Urothelium cell line (cell line): Measurements from ENCODE around the gene ZNF334.

Experiments used
- DNase-seq: peaks from one replicate; pipeline ENCODE4 v3.0.0; 2011; ENCODE audit warnings: low spot score, mixed read lengths
- FAIRE-seq: peaks from 2 replicates; lab custom pipeline; 2011; peaks lifted over from hg19 to GRCh38; lab: Jason Lieb, UNC

ZNF334 gene

DNA sequence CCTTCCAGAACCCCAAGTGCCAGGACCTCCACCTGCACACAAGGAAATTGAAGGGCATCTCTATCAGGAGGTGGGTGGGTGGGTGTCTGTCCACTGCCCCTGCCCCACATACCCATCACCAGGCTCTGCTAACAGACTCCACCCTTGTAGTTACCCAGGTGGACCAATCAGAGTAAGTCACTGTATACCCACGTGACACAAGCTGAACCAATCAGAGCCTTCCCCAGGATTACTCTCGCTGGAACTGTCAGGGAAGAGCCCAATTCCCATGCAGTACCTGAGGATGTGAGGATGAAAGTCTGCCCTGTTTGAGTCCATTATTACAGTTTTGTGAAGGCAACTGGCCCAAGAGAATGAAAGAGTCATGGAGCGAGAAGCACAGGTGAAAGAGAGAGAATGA lies 32.9 kb upstream of the ZNF334 start:
- DNase-seq: no peak
- FAIRE-seq: no peak

DNA sequence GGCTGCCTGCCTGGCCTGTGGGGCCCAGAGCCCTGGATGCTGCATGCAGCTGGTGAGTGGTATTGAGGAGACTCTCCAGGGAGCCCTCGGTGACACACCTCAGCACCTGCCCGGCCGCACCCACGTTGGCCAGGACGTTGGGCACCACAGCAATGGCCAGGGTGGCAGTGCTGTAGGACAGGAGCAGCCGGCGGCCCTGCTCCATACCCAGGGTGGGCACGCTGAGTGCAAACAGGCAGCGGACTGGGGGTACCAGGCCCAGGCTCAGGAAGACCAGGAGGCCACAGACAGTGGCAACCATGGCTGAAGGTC lies 32.4 kb upstream of the ZNF334 start:
- FAIRE-seq (no peak), DNase-seq (no peak)

DNA sequence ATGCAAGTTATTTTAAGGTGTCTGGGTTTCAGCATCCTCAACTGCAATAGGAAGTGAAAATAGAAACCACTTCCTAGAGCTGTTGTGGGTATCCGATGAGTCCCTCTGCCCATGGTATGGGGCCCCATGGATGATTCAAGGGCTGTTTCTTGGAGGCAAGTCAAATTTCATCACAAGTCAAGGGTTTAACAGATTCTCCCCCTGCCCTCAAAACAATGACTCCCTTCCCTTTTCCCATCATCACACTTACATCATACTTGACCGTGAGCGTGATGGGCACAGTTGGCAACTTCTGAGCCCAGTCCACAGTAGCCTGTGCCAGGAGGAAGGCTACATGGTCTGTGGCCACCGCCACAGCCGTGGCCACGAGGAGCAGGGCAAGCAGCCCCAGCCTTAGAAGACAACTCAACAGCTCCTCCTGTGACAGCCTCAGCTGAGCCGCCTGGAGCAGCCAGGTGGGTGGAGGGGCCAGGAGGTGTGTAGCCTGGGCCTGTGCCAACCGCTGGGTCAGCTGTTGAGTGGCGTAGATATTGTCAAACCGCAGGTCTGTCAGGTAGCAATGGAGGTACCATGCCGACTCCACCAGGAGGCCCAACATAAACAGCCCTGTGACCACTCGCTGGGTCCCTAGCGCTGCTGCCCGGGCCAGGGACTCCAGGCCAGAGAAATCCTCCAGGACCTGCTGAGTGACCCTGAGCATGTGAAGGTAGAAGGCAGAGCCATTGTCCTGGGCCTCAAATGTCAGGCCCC lies 31.9 kb upstream of the ZNF334 start:
- no peak for DNase-seq
- FAIRE-seq: no peak

DNA sequence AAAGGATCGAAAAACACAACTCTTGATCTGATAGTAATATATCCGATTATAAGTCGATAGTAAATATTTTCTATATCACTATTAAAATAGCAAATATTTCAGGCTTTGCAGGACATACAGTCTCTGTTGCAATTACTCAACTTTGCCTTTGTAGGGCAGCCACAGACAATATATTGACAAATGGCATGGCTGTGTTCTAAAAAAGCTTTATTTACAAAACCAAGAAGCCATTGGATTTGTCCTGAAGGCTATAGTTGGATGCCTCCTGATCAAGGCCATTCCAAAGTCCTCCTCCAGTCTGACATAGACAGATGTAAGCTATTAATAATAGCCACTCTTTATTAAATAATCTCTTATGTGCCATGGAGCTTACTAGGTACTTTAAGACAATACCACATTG lies 31.2 kb upstream of the ZNF334 start:
- DNase-seq (no peak), FAIRE-seq (no peak)

DNA sequence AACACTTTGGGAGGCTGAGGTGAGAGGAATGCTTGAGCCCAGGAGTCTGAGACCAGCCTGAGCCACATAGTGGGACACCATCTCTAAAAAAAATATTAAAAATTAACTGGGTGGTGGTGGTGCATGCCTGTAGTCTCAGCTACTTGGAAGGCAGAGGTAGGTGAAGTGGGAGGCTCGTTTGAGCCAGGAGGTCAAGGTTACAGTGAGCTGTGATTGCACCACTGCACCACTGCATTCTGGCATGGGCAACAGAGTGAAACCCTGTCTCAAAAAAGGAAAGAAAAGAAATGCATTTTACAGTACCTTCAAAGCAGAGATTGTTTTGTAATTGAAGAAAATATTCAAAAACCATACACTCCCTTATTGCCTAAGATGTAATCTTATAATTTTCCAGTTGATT lies 30.6 kb upstream of the ZNF334 start:
- no peak for FAIRE-seq
- DNase-seq: no peak

DNA sequence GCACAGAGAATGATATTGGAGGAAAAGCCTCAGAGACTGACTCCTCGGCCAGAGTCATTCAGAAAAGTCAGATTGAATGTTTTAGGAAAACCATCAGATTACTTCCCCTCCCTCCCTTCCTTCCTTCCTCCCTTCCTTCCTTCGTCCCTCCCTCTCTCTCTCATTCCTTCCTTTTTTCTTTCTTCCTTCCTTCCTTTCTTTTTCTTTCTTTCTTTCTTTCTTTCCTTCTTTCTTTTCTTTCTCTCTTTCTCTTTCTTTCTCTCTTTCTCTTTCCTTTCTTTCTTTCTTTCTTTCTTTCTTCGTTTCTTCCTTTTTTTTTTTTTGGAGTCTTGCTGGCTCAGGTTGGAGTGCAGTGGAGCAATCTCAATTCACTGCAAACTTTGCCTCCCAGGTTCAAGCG lies 29.7 kb upstream of the ZNF334 start:
- DNase-seq: no peak
- no peak for FAIRE-seq

DNA sequence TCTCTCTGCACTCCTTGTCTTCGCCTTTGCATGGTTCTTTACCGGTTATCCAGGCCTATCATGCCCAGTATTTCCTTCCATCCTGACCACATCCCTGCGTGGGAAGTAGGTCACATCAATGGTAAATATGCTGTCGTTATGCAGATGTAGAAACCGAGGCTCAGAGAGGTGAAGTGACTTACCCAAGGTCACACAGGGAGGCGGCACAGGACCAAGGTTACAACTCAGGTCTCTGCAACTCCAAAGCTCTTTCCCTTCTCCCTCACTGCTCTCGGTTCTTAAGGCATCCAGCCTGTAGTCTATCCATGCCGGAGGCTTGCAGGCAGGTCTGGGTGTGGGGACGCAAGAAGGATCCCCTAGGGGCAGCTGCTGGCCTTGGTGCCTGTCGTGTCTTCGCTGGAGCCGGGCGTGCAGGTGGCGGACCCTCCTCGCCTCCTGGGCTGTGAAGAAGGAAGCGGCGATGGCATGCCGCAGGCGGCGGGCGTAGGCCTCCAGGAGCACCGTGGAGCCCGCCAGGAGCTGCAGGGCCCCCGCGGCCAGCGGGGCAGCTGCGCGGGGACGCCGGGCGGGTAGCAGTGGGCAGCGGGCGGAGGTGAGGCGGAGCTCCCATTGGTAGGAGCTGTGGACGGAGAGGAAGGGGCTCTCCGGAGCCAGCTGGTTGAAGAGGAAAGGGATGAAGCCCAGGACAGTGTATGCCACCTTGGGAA lies 28.0 kb upstream of the ZNF334 start:
- DNase-seq (no peak), FAIRE-seq (peak; percentile 48)

DNA sequence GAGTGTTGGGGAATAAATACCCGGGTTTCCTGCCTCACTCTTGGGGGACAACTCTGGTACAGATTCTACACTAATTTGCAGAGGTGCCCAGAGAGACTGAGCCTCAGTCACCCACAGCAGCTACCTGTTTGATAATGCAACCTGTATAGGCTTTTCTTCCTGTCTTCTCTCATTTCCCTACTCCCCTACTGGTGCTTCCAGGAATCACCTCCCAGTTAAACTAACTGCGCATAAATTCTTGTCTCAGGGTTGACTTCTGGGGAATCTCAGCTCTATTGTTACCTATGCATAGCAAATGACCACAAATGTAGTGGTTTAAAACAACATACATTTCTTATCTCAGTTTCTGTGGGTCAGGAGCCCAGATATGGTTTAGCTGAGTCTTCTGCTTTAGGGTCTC lies 25.8 kb upstream of the ZNF334 start:
- no peak for DNase-seq
- FAIRE-seq: no peak

DNA sequence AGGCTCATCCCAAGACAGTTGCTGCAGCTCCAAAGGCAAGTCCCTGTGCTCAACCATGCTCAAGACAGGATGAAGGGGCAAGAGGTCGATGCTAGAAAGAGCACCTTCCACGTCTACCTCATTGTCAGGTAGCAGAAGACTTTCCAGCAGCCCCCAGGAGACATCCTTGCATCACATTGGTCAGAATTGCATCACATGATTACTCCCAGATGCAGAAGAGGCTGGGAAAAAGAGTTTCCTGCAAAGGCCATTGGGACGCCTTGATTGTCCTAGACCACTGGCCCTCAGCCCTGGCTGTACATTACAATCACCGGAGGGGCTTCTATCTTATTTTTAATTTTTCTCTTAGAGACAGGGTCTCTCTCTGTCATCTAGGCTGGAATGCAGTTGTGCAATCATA lies 17.3 kb upstream of the ZNF334 start:
- DNase-seq (no peak), FAIRE-seq (no peak)

DNA sequence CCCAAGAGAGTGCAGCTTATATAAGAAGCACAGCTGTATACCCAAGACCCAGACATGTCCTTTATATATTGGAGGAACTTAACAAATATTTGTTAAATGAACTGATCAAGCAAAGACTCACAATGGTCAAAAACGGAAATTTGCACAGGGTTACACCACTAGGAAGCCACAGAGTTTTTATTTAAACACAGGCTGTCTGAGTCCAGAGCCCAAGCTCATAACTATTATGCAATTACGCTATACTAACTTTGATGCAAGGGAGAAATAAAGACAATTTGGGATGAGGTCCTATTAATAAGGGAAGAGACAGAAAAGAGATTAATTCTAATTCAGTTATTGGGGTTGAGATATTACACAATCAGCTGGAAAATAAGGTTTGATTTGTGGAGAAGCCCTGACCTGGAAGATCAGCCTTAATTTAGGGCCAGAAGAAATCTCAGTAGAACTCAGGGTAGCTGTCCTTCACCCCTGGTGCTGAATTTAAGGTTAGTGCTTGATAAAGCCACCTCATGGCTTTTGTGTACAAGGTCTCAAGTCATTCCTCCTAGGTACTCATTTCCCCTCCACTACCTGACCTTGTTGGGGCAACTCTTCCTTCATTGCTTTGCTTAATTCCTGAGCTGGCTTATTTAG lies 10.5 kb upstream of the ZNF334 start:
- DNase-seq (peak; percentile 38), FAIRE-seq (no peak)

DNA sequence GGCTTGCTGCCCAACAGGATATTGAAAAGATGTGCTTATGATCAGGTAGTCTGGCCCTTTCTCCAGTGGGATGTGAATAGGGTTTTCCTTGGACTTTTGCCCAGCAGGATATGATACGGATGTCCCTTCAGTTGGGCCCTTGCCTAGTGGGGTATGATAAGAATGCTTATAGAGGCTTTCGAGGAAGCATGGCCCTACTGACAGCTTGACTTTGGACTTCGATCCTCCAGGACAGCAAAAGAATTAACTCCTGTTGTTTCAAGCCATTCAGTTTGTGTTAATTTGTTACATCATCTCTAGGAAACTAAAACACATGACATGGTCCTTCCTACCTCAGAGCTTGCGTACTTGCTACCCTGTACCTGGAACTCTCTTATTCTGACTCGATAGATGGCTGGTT lies 9.7 kb upstream of the ZNF334 start:
- FAIRE-seq: no peak

DNA sequence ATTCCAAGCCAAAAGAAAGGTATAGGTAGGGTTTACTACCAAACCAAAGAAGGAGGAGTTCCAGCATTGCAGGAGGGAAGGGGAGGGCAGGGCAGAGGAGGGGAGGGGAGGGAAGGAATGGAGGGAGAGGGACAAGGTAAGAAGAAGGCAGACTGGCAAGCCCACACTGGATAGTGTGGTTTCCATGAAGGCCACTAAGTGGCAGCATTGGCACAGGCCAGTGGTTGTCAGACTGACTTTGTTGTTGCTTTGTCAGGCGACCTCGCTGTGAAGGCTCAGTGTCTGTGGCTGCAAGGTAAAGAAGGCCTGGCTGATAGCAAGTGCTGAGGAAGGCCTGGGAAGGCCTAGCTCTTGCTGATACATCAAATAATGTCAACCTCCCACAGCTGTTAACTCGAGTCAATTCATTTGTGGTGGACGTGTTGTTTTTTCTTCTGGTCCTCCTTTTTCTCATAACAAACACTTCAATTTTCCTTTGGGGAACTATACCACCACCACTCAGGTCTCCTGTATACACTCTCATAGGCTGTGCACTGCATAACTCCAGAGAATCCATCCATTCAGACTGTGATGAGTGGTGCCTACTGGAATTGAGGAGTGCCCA lies 7.7 kb upstream of the ZNF334 start:
- FAIRE-seq: peak; percentile 46
- peak; percentile 70 for DNase-seq

More for the DNA sequence above, 9.7 kb upstream of the ZNF334 start:
- DNase-seq: no peak

DNA sequence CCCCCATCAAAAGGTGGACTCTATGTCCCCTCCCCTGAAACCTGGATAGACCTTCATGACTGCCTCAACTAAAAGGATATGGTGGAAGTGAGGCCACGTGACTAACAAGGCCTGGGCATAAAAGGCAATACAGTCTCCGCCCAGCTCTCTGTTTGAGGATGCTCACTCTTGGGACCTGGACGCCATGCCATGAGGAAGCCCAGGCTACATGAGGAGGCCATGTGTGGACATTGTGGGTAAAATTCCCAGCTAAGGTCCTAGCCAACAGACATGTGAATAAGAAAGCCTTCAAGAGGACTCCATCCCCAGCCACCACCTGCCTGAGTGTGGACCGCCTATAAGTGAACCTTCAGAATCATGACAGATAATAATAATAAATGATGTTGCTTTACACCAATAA lies 7.2 kb upstream of the ZNF334 start:
- DNase-seq (no peak), FAIRE-seq (no peak)

DNA sequence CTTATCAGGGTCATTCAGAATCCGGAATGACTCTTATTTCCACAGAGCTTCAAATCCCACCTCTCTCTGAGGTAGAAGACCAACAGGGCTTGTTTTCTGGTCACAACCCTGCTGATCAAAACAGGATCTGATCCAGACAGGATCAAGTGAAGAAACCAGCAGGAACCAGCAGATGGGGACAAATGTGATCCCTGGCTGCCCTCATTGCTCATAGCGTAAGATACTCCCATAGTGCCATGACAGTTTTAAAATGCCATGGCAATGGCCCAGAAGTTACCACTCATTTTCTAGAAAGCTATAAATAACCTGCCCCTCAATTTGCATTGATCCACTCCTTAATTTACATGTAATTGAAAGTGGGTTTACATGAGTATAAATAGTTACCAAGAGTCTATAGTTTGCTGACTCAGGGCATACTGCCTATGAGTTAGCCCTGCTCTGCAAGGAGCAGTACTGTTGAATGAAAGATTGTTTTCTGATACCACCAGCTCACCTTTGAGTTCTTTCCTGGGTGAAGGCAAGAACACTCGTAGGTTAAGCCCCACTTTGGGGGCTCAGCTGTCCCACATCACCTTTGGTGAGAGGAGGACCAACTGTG lies 6.2 kb upstream of the ZNF334 start:
- no peak for DNase-seq
- no peak for FAIRE-seq

DNA sequence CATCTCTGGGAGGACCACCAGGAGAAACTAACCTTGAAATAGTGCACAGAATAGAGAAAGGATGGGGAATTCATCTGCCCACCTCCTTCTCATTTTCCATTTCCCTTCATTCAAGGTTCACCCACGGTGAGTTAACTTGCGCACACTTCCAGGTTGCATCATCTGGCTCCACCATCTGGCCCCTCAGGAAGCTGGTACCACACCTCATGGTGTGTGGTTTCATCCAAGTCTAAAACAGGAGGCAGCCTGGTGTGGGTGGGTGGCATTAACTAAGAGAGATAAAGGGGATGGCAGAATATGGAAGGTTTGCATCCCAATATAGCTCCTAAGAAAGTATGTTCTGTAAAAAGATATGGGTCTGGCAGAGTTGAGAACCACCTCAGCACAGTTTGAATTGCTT lies 3.8 kb downstream of the ZNF334 start:
- FAIRE-seq: no peak

DNA sequence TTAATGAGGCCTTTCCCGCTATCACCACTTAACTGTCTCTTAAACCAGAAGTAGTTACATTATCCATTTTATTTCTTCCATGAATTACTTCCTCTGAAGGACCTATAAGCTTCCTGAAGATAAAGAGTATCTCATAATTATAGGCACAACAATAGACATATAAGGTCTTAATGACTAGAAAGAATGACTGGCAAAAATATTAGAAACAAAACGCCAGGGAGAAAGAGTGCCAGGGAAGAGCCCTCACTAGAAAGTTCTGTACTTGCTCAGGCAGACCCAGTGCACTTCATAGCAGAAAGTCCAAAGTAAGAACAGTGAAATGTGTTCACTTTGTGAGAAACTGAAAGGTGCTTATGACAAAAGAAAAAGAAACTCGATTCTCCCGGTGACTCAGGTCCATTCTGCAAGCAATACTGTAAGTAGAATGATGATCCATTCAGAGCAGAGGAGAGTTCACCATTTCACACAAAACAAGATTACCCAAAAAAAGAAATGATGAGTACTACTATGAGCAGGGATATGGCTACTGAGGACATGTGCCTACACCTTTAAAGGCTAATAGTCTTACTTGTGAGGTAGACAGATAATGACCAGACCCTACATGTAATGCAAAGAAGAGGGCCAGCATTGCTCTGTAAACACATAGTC lies 5.5 kb downstream of the ZNF334 start:
- FAIRE-seq: no peak

More for the DNA sequence above, 3.8 kb downstream of the ZNF334 start:
- DNase-seq: no peak

DNA sequence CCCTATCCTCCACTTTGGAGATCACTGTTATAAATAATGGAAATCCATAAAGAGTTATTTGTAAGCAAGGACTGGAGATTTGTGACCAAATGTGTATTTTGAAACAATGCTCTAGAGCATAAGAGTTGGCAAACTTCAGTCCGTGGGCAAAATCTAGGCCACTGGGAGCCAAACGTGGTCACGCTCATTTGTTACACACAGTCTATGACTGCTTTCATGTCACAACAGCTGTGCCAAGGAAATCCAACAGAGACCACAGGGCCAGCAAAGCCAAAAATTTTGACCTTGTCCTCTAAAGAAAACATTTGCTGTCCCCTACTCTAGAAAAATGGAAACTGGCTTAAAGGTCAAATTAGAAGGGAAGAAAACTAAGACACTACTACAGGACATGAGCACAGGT lies 7.9 kb downstream of the ZNF334 start:
- FAIRE-seq (no peak), DNase-seq (no peak)

More for the DNA sequence above, 5.5 kb downstream of the ZNF334 start:
- no peak for DNase-seq

DNA sequence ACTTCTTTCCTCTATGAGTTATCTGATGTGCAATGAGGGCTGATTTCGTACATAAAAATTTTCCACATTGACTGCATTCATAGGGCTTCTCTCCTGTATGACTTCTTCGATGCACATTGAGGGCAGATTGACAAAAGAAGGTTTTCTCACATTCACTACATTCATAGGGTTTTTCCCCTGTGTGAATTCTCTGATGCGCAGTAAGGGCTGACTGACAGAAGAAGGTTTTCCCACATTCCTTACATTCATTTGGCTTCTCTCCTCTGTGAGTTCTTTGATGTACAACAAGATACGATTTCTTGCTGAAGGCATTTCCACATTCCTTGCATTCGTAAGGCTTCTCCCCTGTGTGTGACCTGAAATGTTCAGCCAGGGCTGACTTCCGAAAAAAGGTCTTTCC lies 11.4 kb downstream of the ZNF334 start:
- FAIRE-seq (no peak), DNase-seq (no peak)

DNA sequence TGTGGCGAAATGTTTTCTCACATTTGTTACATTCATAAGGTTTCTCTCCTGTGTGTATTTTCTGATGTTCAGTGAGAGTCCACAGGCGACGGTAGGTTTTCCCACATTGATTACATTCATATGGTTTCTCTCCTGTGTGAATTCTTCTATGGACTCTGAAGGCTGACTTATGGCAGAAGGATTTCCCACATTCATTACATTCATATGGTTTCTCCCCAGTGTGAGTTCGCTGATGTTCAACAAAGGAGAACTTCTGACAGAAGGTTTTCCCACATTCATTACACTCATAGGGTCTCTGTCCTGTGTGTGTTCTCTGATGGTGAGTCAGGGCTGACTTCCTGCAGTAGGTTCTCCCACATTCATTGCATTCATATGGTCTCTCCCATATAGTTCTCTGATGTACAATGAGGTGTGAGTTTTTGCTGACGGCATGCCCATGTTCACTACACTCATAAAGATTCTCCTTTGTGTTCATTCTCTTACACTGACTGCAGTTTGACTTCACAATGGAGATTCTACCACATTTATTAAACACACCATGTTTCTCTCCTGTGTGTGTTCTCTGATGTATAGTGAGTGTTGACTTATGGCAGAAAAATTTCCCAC lies 11.9 kb downstream of the ZNF334 start:
- no peak for DNase-seq
- no peak for FAIRE-seq

DNA sequence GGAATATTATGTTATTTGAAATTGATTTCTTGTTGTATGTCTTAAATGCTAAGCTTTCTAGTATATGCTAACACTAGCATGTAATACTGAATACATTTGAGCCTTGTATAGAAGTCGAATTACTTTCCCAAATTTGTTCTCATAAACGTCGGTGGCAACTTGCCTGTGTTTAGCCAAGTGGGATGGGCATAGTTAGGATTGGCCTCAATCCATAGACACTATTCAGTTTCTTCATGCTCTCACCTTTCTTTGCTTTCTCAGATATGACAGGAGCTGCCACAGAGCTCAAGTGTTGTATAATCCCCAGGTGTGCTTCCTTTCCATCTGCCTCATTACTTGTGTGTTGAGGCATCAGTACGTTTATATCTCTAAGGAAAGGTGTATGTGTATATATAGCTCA lies 19.3 kb downstream of the ZNF334 start:
- DNase-seq (no peak), FAIRE-seq (no peak)

DNA sequence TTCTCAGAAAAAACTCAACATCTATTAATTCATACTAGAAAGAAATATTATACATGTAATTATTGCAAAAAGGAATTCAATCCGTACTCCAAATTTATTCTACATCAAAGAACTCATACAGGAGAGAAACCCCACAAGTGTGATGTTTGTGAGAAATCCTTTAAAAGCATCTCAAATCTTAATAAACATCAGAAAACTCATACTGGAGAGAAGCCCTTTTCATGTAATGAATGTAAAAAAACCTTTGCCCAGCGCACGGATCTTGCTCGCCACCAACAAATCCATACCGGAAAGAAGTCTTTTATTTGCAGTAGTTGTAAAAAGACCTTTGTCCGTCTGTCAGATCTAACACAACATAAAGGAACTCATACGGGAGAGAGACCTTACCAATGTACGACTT lies 22.0 kb downstream of the ZNF334 start:
- no peak for FAIRE-seq
- DNase-seq: no peak
